ENCODE results near the gene KCNK1. TPM values are rescaled to one million over a fixed set of nuclear protein-coding genes. Genes with fewer than 3 reads are reported as not detected.

KCNK1 gene
- total RNA-seq: 3.9 and 6.3 TPM in 2 replicates

GRCh38 chr1:233613252-233614172, at the start of gene KCNK1:
KCNK1 (plus strand) TSS chr1:233614106; CDS start chr1:233614172, 66 bp downstream.

All from aortic smooth muscle cell (primary cell).